Measurements from ENCODE around the gene SMIM1.

The SMIM1 gene, protein sequence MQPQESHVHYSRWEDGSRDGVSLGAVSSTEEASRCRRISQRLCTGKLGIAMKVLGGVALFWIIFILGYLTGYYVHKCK

DNA sequence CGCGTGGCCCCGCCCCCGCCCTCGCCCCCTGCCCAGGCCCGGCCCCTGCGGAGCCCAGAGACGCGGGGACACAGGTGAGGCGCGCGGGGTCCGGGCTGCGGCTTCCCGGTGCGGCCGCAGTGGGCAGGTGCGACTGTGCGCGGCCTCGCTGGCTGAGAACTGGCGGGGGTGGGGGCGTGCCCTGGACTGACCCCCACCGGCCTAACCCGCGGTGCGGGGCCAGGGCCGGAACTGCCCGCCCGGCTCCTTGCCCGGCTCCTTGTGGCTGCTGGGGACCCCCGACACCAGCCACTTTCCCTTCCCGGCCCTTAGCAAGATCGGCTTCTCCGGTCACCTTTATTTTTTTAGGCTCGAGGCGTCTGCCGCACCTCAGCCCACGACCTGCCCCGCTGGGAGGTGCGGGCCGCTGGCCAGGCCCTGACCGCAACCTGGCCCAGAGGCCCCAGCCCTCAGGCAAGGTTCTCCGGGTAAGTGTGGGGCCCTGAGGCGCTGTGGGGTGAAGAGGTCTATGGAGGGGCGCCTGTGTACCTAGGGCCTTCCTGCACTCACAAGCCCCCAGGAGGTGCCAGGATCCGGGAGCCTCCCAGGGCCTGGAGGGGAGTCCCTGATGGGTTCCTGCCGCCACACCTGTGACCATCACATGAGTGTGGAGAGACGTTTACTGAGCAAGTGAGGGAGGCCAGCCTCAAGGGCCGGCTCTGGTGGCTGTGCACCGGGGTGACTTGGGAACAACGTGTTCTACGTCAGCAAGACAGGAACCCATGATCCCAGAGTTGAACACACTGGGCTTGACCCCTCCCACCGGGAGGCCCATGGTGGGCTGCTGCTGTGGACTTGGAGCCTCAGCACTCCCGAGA lies at the start of gene SMIM1:
Gene SMIM1 (plus strand): TSS at position 35 of the 857 bp plus-strand sequence. CDS start 2,625 bp downstream, outside the sequence.
- DNase-seq (ENCODE audit: low spot score) = no peak

GRCh38 chr1:3722846-3723245 lies 49.7 kb upstream of the SMIM1 start:
- no peak for DNase-seq (ENCODE audit: low spot score)

DNA sequence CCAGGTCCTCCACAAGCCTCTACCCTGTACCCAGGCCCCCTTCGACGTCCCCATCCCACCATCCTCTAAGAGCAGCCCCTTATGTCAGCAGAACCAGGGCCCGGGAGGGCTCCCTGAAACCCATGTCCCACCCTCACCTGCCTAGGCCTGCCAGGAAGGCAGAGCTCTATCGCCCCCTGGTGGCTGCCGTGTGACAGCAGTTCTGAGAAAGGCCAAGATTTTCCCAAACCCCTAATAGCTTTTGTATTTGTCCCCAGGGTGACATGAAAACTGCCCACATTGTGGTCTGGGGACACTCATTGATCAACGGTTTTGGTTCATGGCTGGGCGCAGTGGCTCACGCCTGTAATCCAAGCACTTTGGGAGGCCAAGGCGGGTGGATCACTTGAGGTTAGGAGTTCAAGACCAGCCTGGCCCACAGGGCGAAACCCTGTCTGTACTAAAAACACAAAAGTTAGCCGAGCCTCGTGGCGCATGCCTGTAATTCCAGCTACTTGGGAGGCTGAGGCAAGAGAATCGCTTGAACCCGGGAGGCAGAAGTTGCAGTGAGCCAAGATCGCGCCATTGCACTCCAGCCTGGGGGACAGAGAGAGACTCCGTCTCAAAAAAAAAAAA lies 48.0 kb upstream of the SMIM1 start:
- DNase-seq (ENCODE audit: low spot score) = peak; percentile 74

DNA sequence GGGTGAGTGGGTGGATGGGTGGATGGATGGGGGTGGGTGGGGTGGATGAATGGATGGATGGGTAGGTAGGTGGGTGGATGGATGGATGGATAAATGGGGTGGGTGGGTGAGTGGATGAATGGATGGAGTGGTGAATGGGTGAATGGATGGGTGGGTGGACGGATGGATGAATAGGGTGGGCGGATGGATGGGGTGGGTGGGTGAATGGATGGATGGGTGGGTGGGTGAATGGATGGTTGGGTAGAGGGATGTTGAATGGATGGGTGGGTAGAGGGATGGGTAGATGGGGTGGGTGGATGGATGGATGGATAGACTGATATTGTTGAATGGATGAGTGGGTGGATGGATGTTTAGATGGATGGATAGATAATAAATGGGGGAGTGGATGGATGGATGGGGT lies 47.2 kb upstream of the SMIM1 start:
- no peak for DNase-seq (ENCODE audit: low spot score)

DNA sequence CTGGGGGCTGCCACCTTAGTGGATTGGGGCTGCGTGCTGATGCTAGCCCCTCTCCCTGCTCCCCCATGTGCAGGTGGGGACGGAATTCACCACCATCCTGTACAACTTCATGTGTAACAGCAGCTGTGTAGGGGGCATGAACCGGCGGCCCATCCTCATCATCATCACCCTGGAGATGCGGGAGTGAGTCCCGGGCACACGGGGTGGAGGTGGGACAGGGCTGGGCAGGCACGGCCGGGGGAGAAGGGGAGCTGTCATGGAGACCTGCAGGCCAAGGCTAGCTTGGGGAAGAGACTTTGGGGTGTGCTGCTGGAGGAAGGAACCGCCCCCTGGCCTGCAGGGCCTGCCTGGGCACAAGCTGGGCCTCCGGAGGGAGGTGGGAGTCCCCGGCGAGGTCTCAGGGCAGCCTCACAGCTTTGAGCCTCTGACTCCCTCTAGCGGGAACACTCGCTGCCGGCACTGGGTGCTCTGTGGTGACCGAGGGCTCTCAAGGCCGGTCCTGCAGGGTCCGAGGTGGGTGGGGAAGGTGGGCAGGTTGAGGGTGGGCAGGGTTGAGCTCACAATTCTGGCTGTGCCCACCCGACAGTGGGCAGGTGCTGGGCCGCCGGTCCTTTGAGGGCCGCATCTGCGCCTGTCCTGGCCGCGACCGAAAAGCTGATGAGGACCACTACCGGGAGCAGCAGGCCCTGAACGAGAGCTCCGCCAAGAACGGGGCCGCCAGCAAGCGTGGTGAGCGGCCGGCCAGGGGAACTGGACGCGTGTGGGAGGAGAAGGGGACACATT lies 45.3 kb upstream of the SMIM1 start:
- DNase-seq (ENCODE audit: low spot score) = peak; percentile 62

GRCh38 chr1:3727825-3728776 lies 44.4 kb upstream of the SMIM1 start:
- DNase-seq (ENCODE audit: low spot score) = no peak

- no peak for DNase-seq (ENCODE audit: low spot score)
These were observed 42.7 kb upstream of the SMIM1 start for GRCh38 chr1:3729594-3730542.

DNA sequence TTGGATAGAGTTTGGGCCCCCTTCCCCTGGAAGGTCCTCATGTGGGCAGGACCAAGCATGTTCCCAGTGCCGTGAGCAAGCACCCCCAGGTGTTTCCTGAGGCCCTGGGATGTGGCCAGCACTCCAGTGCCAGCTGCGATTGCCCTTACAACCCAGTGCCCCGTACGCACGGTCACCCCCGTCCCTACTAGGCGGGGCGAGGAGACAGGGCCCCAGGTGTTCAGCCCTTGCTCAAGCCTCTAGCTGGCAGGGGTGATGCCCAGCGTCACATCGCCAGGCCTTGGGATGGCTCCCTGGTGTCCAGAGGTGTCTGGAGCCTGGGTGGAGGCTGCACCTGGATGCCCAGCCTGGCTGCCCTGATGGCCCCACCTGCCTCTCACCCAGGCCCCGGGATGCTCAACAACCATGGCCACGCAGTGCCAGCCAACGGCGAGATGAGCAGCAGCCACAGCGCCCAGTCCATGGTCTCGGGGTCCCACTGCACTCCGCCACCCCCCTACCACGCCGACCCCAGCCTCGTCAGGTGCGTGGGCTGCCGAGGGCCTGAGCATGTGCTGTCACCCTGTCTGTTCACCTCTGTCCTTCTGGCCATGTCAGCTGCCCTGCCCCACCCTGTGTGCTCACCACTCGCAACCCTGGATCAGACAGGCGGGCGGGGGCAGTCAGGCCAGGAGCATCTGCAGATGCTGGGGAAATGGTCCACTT lies 41.9 kb upstream of the SMIM1 start:
- no peak for DNase-seq (ENCODE audit: low spot score)

- DNase-seq (ENCODE audit: low spot score) = no peak
These were observed 40.7 kb upstream of the SMIM1 start for GRCh38 chr1:3731583-3732433.

GRCh38 chr1:3732434-3733093 lies 40.0 kb upstream of the SMIM1 start:
- DNase-seq (ENCODE audit: low spot score) = no peak

- DNase-seq (ENCODE audit: low spot score) = no peak
These were observed 39.3 kb upstream of the SMIM1 start for GRCh38 chr1:3733094-3733882.

GRCh38 chr1:3733883-3734589 lies 38.5 kb upstream of the SMIM1 start:
- DNase-seq (ENCODE audit: low spot score) = no peak

DNA sequence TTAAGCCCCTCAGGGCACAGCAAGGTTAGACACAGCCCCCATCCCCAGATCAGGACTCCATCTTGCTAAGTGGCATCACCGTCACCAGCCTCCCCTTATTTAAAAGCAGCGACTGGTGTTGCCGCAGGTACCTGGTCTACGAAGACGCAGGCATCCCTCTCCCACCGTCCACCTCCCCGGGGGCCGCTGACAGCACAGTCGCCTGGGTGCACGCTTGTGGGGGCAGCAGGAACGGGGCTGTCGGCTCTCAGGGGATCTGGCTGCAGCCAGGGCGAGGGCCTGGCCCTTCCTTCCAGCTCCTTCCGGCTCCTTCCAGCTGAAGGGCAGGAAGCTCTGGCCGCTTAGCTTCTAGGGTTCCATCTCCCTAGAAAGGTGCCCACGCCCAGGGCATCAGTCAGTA lies 37.9 kb upstream of the SMIM1 start:
- DNase-seq (ENCODE audit: low spot score) = no peak

DNA sequence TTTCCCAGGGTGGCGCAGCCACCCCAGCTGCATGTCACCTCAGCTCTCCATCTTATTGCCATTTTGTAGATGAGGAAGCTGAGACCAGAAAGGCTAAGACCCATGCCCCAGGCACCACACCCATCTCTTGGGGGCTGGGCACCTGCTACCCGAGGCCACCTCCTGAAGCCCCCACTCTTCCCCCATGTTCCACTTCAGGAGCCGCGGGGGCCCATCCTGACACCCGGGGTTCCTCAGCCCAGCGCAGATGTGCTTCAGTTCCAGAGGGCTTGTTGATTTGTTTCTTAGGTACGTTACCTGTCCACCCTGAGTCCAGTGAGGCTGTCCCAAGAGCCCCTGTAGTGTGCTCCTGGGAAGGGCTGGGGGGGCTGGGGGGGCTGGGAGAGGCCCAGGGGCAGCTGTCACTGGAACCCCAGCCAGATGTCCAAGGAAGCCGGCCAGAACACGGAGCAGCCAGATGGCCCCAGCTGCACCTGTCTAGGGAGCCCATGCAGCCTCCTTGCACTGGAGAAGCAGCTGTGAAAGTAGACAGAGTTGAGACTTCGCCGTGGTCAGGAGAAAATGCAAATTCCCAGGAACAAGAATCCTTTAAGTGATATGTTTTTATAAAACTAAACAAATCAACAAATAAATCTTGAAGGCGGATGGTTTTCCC lies 37.4 kb upstream of the SMIM1 start:
- DNase-seq (ENCODE audit: low spot score) = no peak

GRCh38 chr1:3735688-3736087 lies 36.9 kb upstream of the SMIM1 start:
- DNase-seq (ENCODE audit: low spot score) = no peak

- DNase-seq (ENCODE audit: low spot score) = no peak
These were observed 36.4 kb upstream of the SMIM1 start for GRCh38 chr1:3736131-3736561.

All from hepatic stellate cell (primary cell).